HG03196 (cell line): ENCODE data around the gene SARDH.

Experiments
- ATAC-seq: cut with Tn5 transposase; IDR thresholded peaks from one replicate; pipeline ENCODE4 v1.9.1; 2021; ENCODE audit not compliant: unreplicated experiment

The SARDH gene

DNA sequence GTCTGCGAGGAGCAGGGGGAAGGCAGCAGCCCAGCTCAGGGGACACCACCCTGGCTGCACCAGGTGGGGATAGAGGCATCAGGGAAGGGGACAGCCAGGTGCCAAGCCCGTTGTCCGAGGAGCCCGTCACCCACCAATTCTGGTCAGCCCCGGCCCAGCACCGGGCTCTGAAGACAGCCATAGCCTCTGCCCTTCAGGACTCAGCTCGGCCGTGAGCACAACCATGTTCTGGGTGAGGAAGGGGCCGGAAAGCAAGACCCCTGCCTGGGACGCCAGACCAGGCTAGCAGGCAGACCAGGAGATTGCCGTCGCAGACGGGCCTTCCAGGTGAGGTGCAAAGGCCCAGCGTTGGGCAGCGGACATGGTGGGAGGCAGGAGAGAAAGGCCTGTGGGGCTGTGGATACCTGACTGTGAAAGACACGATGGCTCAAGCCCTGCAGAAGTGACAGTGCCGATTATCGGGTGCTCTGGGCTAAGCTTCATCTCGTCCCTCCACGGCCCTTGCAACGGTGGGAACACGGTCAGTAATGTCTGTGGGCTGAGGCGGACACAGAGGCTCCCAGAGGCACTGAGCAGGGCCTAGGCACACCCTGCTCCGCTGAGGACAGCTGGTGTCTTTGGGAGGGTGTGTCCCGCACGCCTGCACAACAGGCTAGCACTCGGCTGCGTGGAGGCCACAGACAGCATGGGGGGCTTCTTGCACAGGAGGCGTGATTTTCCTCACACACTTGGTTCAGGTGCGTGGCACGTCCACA, 65.5 kb downstream of the SARDH start:
- no peak for ATAC-seq

DNA sequence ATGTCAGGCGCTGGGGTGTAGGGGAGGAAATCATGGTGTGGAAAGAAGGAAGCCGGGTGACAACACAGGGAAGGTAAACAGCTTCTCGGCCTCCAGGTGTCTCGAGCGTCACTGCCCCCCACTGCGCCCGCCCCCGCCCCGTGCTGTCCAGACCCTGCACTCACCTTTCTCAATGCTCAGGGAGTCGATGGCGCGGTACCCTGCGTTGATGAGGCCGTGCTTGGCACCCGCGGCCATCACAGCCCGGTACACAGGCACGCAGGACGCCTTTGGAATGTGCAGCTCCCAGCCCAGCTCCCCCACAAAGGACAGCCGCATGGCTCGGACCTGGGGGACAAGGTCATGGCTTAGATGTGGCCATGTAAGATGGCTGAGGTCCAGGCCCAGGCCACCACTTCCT, 66.8 kb downstream of the SARDH start:
- ATAC-seq: no peak

DNA sequence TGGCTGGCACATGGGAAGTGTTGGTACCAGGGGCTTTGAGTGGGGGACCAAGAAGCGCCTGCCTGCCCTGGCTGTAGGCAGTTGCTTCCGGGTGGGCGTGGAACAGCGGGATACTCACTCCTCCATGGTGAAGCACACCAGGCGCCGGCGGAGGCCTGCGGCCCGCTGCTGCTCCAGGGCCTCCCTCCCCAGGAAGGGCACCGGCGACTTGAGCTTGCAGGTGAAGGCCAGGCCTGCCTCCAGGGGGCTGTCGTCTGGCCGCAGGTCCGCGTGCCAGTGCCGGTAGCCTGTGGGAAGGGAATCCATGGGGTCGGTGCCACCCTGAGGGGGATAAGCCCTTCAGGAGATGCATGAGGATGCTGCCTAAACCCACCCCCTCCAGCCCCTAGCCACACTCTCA, 67.7 kb downstream of the SARDH start:
- ATAC-seq: no peak

DNA sequence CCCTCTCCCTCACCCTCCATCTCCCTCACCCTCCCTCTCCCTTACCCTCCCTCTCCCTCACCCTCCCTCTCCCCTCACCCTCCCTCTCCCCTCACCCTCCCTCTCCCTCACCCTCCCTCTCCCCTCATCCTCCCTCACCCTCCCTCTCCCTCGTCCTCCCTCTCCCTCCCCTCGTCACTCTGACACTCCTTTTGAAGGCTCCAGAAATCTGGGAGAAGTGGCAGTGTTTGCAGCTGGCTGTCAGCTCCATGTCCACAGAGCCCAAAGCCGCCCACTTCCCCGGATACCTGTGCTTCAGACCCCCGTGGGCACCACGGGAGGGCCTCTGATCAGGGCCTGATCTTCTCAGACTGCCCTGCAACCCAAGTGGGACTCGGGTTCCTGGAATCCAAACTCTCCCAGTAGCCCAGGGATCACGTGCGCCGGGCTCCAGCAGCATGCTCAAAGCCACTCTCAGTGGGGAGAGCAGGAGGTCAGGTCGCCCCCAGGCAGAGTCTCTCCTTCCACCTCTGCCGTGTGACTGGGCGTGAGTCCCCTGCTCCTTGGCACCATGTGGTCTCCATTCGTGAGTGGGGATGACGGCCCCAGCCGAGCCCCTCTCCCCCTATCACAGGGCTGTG, 68.9 kb downstream of the SARDH start:
- no peak for ATAC-seq

DNA sequence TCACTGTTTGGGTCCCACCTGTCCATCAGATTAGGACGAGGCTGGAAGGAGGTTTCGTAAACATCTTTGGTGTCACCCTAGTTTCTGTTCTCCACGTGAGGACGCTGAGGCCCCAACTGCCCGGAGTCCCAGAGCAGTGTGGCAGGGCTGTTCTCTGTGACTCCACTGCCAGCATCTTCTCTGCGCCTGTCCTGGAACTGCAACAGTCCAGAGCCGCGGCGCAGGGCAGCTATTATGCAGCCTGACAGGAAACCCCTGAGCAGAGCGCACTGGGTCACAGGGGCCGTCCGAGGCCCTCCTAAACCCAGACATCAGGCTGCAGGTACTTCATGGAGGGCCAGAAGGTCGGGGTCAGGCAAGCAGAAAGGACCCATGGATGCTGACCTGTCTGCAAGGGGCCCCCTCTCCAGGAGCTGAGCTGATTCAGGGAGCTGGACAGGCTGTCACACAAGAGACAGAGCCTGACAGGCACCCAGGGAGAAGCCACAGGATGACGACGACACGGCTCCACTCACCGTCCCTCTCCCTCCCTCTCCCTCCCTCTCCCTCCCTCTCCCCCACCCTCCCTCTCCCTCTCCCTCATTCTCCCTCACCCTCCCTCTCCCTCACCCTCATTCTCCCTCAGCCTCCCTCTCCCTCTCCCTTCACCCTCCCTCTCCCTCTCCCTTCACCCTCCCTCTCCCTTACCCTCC, 70.2 kb downstream of the SARDH start:
- no peak for ATAC-seq

DNA sequence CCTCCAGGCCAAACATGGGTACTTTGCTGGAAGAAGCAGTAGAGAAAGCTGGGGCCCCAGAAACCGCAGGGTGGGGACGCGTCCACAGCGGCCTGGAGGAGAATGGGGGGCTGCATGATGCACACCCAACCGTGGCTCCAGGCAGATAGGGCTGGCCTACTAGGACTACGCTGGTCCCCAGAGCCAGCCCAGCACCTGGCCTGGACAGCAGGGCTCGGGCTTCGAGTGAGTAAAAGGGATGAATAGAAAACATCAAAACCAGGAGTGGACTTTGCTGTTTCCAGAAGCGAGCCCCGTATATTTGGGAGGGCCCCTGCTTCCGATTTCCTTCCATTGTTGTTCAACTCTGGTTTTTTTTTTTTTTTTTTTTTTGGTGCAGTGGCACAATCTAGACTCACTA, 71.3 kb downstream of the SARDH start:
- ATAC-seq: no peak

DNA sequence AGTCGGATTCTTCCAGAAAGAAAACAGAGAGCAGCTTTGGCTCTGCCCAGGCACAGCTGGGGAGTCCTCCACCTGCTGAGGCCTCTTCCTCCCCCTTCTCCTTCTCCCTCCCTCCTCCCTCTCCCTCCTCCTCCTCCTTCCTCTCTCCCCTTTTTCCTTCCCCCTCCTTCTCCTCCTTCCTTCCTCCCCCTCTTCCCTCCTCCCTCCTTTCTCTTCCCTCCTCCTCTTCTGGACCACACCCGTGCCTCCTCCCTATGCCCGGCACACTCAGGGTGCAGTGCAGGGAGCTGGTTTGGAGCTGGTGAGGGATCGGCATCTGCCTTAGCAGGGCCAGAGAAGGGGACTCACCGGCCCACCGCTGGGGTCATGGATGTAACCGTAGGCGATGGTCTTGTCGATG, 71.8 kb downstream of the SARDH start:
- ATAC-seq: no peak

DNA sequence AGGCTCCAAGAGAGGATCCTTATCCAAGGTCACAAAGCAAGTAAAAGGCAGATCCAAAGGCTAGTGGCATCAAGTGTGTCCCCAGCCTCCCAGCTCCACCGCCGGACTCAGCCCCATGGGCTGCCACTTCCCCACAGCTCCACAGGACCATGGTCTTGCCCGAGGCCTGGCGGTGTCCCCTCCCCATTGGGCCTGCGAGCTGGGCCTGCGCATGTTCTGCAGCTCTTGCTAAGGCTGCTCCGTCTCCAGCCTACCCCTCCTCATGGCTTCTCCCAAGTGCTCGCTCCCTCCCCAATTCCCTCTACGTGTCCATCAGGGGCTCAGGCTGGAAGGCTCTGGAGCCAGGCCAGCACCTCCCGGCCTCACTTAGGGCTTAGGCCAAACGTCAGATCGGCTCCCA, 72.6 kb downstream of the SARDH start:
- ATAC-seq: no peak

DNA sequence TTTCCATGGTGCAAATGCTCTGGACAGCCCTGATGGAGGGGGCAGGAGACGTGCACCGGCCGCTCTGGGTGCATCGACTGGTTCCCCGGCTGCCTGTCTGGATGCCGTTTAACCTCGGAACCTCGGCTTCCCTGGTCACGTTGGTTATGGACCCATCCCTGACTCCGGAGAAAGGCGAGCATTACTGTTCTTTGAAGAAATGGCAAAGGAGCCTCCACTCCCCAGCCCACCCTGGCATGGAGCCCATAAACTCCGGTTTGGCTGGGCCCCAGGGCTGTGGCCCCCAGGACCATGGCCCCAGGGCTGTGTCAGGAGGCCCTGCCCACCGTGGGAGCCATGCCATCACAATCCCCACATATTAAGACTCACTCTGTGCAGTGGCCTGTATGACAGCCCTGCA, 73.1 kb downstream of the SARDH start:
- no peak for ATAC-seq

DNA sequence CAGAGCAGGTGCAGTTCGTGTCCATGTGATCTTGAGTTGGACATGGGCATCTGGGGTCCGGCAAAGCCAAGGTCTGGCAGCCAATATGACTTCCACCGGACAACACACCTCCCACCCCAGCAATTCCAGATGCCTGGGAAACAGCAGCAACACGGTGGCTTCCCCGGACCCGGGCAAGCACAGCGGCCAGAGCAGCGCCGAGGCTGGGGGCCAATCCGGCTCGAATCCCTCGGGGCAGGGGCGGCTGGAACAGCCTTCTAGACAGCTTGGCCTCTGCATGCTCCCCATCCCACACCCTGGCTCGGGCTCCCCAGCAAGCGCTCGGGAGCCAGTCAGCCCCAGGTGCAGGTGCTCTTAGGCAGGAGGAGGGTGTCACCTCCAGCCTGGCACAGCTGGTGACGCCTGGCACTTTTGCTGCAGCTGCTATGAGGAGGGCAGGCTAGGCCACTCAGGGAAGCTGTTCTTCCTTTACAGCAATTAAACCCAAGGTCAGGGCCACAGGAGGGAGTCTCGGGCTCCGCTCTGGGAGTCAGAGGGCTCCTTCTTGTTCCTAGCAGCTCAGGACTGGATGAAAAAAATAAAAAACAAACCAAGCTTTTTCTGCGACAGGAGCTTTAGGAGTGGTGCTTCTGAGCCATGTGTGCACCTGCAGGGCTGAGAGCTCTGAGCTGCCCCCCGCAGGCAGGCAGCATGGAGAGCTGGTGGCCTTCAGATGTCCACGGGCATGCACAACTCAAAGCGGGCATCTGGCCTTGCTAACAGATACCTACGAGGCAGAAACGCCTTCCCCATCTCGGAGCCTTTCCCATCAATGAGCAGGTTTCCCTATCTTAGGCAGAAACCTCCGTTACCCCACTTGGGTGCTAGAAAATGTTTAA, 73.7 kb downstream of the SARDH start:
- no peak for ATAC-seq

DNA sequence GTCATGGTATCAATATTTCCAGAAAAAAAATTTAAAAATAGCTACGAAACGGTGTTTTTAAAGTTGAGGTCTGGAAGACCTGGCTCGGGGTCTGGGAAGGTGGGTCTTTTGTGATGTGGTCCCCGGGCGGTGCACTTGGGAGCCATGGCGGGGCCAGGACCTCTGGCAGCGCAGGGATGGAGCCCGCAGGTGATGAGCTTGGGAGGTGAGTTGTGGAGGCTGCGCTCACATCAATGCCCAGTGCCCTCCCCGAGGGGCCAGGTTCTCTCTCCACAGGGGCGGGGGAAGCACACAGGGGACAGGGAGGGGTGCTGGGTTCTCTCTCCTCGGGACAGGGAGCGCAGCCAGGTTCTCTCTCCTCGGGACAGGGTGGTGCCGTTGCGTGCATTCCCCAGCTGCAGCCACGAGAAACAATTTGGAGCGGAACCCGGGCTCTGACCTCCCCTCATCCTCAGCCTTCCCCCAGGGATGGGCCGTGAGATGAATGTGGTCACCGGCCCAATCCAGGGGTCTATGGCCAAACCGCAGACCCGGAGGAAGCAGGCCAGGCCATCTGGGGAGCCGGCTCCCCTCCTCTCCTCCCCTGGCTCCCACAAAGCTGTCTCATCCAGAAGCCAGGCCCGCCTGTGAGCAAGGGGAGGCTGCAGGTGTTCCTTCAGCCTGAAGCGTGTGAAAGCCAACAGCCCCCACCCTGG, 76.2 kb downstream of the SARDH start:
- no peak for ATAC-seq

DNA sequence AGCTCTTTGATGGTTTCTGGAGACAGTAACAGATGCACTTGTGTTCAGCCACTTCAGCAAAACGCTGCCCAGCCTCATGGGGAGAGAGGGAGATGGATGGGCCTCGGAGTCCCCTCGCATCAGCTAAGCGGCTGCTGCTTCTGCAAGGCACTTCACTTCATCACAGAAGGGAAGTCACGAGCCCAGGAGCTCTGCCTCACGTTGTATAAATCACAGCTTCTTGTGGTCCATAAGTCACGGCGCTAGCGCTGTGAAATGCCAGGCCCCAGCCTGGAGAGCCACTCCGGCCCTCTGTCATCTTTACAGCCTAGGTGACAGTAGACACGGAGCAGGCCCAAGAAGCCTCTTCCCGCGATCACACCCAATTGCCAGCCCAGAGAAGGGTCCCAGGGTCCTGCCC, 78.6 kb downstream of the SARDH start:
- ATAC-seq: no peak

DNA sequence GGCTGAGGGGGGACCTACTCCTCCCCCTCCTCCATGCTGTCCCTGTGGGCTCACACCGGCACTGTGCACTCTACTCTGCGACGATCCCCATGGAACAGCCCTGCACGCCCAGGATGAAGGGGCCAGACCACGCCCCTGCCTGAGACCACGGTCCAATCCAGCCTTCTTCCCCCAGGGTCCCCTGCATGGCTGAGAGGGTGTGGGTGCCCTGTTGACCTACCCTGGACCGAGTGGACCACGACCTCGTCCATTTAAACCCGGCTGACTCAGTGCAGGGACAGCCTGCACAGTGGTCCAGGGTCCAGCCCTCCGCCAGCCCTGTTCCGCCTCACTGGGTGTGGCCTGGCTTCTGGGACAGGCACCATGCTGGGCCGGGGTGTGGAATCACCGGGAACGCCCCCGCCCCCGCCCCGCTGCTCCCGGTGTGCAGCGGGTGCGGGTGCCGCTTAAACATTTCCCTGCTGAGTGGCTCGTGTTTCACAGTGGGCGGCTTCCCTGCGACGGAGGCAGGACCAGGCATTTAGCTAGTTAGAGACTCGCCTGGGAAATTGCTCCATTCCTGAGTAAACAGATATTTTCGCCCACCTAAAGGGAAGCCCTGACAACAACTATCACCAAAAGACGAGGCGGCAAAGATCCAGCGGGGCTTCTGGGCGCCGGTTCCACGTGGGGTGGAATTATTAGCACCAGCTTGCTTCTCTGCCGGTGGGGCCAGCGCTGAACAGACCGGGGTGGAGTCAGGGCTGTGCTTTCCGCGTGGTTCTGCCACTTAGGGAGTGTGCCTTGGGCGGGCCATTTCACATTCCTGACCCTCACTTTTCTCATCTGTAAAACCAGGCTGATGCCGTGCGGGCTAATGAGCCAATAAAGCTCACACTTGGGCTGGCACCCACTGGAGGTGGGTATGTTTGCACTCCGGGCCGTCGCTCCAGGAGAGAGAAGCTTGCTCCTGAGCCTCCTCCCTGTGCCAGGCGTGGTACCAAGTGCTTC, 79.4 kb downstream of the SARDH start:
- ATAC-seq: no peak

DNA sequence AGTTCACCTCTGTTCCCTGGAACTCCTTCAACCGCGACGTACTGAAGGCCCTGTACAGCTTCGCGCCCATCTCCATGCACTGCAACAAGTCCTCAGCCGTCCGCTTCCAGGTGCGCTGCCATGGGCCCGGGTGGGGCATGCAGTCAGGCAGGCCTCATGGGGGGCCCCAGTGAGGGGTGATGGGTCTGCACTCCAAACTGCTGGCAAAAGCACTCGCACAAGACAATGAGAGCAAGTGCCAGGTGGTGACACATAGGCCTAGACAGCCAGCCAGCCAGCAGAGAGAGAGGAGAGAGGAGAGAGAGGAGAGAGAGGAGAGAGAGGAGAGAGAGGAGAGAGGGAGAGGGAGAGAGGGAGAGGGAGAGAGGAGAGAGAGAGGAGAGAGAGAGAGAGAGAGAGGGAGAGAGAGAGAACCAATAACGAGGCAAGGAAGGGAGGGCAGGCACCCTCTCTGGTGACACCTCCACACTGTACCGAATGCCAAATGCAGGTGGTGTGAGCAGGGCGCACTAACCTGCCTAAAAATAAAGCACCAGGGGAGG, 81.0 kb downstream of the SARDH start:
- no peak for ATAC-seq

DNA sequence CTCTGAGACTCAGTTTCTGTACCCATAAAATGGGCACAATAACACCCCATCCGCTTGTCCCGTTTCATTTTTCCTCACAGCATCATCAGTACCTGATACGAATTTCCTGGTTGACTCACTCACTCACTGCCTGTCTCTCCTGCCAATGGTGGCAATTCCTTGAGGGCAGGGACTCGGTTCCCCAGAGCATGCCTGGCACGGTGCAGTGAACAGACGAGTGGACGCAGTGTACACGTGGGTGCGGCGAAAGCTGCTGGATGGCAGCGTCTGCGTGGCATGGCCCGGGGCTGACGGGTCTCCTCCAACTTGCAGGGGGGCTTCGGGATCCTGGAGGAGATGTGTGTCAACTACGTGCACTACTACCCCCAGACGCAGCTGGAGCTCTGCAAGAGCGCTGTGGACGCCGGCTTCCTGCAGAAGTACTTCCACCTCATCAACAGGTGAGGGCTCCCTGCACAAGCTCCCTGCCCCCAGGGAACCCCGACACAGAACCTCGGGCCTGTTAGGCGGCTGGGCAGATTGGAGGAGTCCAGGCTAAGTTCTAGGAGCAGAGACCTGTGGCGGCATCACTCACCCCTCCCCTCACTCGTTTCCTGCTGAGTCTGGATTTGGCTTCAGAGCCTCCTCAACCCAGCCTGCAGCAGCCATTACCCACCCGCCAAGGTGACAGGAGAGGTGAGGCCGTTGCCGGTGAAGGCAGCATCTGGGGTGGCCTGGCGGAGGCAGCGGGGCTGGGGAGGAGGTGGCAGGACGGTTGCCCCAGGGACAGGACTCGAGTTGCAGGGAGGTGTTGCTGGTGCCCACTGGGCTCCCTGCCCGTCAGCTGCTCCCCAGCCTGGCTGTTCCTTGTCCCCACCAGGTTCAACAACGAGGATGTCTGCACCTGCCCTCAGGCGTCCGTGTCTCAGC, 81.7 kb downstream of the SARDH start:
- ATAC-seq: no peak

DNA sequence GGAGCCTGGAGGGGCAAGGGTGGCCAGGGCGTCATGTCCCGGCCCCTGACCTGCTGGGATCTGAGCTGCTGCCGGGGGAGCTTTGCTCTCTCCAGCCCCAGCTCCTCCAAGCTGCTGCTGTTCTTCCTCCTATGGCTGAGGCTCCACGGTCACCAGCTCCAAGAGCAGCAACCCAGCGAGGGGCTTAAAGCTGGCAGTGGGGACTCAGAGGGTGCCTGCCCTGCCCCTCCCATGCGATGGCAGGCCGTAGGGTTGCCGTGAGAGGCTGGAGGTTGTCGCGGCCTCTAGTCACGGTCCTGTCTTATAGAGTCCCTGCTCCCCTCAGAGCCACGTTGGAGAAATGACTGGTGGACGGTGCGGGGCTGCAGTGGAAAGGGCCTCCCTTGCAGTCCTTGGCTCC, 82.5 kb downstream of the SARDH start:
- no peak for ATAC-seq

DNA sequence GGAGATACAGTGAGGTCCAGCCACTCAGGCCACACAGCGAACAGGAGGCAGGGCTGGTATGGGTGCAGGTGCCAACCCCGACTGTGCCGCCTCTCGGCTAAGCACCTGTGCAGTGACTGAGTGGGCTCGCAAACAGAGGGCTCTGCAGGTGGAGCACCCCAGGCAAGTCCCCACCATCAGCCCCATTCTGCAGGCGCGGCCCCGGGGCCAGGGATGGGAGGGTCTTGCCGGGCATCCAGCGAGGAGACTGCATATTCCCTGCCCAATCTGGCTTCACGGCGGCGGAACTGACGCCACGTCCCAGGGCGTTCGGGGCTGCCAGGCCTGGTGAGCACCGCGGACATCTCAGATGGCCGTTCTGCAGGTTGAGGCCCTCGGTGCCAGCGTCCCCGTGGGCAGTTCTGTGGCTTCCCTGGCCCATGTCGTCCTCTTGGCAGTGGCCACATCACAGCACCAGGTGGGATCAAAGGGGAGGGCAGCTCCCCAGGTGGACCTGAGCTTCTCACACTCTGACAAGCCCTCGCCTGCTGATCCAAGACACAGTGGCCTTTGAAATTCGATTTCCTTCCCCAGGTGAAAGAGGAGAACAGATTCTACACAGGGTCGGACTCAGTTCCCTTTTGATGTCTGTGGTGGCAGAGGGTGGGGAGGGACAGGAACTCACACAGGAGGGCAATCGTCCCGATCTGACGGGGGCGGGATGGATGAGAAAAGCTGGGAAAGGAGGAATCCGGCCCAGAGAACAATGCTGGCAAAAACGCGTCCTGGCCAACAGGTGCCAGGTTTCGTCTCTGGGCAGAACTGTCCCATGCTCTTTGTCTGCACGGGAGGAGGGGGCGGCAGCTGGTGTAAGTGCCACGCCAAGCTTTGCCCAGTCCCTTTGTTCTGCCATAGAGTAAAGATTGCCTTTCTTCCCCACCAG, 83.2 kb downstream of the SARDH start:
- no peak for ATAC-seq
